HG02642 (cell line): Measurements from ENCODE around the gene SYTL3.
A peak's percentile ranks its signal among the peaks of the same experiment; 100 is the strongest.

Source experiments
- ATAC-seq: cut with Tn5 transposase; IDR thresholded peaks from one replicate; pipeline ENCODE4 v1.9.1; 2021; ENCODE audit warnings: mild to moderate bottlenecking; ENCODE audit not compliant: unreplicated experiment, poor library complexity

SYTL3 gene

DNA sequence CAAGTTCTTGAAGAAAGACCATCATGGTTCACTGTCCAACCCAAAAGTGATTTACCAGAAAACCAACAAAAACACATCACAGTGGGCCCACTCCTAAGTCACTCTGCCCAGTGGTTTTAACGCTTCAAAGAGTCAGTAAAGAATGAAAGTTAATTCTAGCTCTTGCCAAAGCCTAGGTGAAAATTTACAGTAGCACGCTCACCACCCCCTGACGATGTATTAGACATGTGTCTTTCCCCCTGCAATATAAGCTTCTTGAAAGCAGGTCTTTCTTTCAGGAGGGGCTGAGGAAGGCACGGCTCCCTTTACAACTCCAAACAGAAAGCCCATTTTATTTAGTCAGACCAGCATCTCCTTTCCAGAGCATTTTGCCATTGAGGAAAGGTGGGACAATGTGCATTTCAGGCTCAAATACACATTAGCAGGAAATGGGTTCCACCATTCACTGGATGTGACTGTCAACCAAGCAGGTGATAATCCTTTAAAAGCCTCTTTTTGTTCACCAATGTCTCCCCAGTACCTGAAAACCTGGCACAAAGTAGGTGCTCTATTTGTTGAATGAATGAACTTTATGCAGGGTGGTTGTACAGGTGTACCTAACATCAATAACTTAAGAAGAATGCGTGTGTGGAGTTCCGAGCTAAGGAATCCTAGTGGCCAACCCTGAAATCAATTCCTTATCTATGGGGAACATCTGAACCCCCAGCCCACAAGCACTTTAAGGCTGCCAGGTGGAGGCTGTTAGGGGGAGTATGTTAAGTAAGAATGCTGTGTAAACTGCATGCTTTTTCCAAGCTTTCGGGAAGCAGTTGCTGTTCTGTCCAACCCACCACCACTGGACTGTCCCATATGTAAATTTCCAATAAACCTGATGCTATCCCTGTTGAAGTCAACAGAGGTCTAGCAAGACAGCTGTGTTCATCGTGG lies 157.9 kb downstream of the SYTL3 start:
- no peak for ATAC-seq

DNA sequence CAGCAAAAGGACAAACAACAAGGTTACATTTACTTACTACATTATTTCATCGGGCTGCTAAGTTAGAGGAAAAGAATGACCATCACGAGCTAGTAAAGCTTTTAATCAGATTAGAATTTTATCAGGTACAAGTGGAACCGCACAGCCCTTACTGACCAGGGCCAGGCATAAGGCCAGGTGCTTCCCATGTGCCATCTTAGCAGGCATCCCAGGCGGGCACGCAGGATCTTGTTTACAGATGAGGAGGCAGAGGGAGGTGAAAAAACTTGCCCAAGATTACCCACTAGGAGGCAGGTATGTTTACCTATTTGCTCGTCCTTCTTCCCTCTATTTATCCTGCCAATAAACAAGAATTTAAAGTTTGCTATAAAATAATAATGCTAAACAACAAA lies 158.6 kb downstream of the SYTL3 start:
- ATAC-seq: no peak

DNA sequence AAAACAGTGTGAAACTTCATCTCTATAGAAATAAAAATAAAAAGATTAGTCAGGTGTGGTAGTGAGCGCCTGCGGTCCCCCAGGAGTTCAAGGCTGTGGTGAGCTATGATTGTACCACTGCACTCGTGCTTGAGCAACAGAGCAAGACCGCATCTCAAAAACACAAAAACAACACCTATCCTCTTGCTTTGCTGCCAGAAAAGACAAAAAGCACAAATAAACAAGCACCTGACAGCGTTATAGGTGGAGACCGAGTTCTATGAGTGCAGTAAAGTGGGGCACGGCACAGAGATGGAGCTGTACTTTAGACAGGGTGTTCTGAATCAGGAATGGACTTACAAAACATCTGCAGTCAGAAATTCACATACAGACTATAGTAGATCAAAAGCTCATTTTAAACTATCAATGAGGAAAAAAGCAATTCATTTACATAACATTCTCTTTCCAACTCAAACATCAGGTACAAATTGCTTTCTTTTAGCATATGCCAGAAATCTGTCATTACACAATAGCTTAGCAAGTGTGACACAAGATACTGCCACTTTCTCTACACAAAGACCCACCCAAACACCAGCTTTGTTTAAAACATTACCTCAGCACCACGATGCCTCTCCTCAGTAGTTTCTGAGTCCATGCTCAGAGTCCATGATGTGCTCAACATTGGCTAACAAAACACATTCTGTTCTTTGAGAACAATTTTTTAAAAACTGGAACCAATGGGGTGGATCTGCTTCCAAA lies 159.3 kb downstream of the SYTL3 start:
- ATAC-seq: peak; percentile 76

DNA sequence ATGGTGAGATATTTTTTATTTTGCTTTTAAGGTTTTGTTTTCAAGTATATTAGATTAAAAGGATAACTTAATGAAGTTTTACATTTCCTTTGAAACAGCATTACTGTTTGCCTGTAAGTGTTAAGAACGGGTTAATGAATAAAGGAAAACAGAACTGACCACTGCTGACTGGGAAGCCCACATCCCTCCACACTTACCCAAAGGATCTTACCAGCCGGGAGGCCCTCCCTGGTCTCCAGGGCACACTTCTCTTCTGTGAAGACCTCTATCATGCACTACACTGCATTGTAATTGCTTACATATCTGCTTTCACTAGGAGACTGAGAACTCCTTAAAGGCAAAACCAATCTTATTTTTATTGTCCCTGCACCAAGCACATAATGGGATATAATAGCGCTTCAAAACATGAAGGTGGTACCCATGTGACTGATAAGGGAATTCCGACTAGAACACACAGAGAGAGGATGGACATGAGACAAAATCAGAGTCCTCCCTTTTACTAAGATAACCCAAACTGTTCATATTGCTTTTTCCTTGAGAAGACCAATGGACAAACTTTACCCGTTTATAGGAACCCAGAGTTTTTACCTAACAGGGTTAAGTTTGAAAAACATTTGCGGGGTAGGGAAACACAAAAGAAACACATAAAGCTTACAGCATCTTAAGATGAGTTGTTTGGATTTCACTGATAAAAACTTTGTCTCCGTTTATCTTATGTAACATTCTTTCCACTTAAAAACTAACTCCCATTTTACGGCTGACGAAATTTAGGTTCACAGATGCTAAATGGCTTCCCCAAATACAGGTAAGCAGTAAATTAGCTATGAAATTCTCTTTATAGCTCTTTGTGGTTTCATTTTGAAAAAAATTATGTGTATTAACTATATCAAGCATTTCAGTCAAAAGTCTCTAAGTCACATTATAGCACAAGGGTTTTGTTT lies 160.6 kb downstream of the SYTL3 start:
- ATAC-seq: no peak

GRCh38 chr6:158812611-158813010 lies 162.8 kb downstream of the SYTL3 start:
- ATAC-seq: no peak

DNA sequence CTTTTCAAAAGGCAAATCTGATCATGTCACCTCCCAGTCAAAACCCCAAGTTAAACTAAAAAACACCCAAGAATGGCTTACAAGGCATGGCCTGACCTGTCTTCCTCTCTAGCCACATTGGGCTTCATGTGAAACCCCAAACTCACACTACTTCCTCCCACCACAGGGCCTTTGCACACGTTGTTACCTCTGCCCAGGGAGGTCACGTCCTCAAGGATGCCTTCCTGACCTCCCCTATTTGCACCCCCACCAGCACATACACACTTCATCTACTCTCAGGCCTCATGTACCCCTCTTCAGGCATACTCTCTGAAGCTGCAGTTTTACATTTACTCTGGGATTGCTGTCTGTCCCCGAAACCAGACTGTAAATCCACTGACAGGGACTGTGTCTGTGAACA lies 163.2 kb downstream of the SYTL3 start:
- ATAC-seq: no peak
